Parathyroid adenoma (tissue), 2 donors: ENCODE results near the gene DOCK2.

Experiments used
- H2AFZ ChIP-seq: fragments of 300-600 bp; sonication (generic); one replicate; pipeline ENCODE4 v1.7.0; 2017; ENCODE audit warnings: antibody characterized with exemption, mild to moderate bottlenecking
- H3K27ac ChIP-seq: fragments of 300-600 bp; sonication (generic); one replicate; pipeline ENCODE4 v1.7.0; 2017
- H3K27me3 ChIP-seq: fragments of 300-600 bp; sonication (generic); one replicate; pipeline ENCODE4 v1.7.0; 2017; ENCODE audit warnings: low read length; ENCODE audit not compliant: control insufficient read depth, insufficient read depth
- H3K36me3 ChIP-seq: fragments of 300-600 bp; sonication (generic); one replicate; pipeline ENCODE4 v1.7.0; 2017; ENCODE audit warnings: low read length; ENCODE audit not compliant: control insufficient read depth, insufficient read depth
- H3K4me1 ChIP-seq: fragments of 300-600 bp; sonication (generic); one replicate; pipeline ENCODE4 v1.7.0; 2017; ENCODE audit warnings: control low read depth
- H3K4me2 ChIP-seq: fragments of 300-600 bp; sonication (generic); one replicate; pipeline ENCODE4 v1.7.0; 2017; ENCODE audit warnings: low read length
- H3K4me3 ChIP-seq: fragments of 300-600 bp; sonication (generic); one replicate; pipeline ENCODE4 v1.7.0; 2017; ENCODE audit warnings: low read depth, low read length
- H3K79me2 ChIP-seq: fragments of 300-600 bp; sonication (generic); one replicate; pipeline ENCODE4 v1.7.0; 2017; ENCODE audit warnings: control low read depth
- H3K9ac ChIP-seq: fragments of 300-600 bp; sonication (generic); one replicate; pipeline ENCODE4 v1.7.0; 2017; ENCODE audit warnings: mild to moderate bottlenecking
- H3K9me3 ChIP-seq: fragments of 300-600 bp; sonication (generic); one replicate; pipeline ENCODE4 v1.7.0; 2017; ENCODE audit warnings: low read length; ENCODE audit not compliant: control insufficient read depth
- CTCF ChIP-seq: fragments of 300-600 bp; sonication (generic); IDR thresholded peaks from one replicate; pipeline ENCODE4 v1.7.0; 2017; ENCODE audit warnings: antibody characterized with exemption, mild to moderate bottlenecking
- donor health status: primary hyperparathyroidism.

Gene DOCK2

DNA sequence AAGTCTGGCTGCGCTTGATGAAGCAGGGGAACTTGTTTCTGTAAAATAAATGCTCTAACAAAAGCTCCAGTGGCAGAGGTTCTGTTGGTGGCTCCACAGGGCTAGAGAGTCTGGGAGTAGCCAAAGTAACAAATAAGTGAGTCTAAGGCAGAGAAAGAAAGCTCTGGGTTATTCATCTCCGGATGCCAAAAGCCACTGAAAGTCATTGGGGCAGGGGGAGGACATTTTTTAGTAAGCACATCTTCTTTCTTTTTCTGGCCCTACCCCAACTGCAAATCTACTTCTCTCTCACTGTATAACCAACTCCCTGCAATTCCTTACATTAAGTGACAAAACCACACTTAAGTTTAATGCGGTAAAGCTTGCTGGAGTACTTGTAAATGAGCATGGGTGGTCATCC, 201.6 kb downstream of the DOCK2 start:
- H3K9ac ChIP-seq = no peak overlapping the region
- H3K9me3 ChIP-seq = no peaks in the 10 kb centered on the region
- TF ChIP-seq CTCF = no peak
- no peak overlapping the region for H3K27ac ChIP-seq
- H3K4me1 ChIP-seq = no peaks in the 10 kb centered on the region
- H3K4me3 ChIP-seq = no peak overlapping the region
- H3K79me2 ChIP-seq = no peaks in the 10 kb centered on the region
- H3K36me3 ChIP-seq = no peaks in the 10 kb centered on the region
- H3K4me2 ChIP-seq = no peak overlapping the region
- peak overlapping the region; percentile 15 for H2AFZ ChIP-seq
- no peaks in the 10 kb centered on the region for H3K27me3 ChIP-seq

DNA sequence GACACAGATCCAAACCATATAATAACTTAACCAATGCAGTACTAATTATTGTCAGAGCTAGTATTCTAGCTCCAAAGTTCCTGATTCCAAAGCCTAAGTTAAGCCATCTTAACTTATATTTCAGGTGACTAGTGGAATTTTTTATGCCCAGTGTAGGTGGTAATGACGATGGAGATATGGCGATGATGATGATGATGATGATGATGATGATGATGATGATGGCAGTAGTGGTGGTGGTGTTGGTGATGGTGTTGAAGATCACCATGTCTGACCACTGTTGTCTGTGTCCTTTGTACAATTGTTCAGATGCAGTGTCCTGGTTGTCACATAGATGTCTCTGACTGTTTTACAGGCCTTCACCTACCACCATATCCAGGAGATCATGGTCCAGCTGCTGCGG, 203.3 kb downstream of the DOCK2 start:
- H3K27me3 ChIP-seq = no peaks in the 10 kb centered on the region

DNA sequence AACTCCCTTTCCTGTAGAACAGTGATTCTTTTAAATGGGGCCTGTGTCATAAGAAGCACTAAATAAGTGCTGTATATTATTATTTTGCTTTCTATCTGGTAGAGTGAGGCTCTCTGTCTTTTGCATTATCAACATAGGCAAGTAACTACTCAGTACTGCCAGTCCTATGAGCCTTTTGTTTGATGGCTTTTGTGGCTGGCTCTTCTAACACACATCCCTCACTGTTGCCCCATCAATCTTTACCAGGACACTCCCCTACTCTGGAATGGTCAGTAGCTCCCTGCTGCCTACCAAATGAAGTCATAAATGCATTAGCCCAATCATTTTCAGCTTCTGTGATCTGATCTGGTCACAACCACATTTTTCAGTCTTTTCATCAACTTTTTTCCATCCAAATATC, 205.6 kb downstream of the DOCK2 start:
- Histone ChIP-seq H3K36me3 (no peaks in the 10 kb centered on the region), H3K79me2 (no peaks in the 10 kb centered on the region), H3K27me3 (no peaks in the 10 kb centered on the region), H3K4me2 (no peak overlapping the region), H3K9ac (no peak overlapping the region), H3K4me1 (no peaks in the 10 kb centered on the region), H3K4me3 (no peak overlapping the region), H3K27ac (no peak overlapping the region), H2AFZ (no peak overlapping the region), H3K9me3 (no peaks in the 10 kb centered on the region)
- no peak for TF ChIP-seq CTCF

More for the DNA sequence above, 203.3 kb downstream of the DOCK2 start:
- Histone ChIP-seq H3K4me1 (no peaks in the 10 kb centered on the region), H3K9me3 (no peaks in the 10 kb centered on the region), H2AFZ (no peak overlapping the region), H3K4me2 (no peak overlapping the region), H3K36me3 (no peaks in the 10 kb centered on the region), H3K9ac (no peak overlapping the region), H3K4me3 (no peak overlapping the region), H3K79me2 (no peaks in the 10 kb centered on the region), H3K27ac (no peak overlapping the region)
- TF ChIP-seq CTCF = no peak

DNA sequence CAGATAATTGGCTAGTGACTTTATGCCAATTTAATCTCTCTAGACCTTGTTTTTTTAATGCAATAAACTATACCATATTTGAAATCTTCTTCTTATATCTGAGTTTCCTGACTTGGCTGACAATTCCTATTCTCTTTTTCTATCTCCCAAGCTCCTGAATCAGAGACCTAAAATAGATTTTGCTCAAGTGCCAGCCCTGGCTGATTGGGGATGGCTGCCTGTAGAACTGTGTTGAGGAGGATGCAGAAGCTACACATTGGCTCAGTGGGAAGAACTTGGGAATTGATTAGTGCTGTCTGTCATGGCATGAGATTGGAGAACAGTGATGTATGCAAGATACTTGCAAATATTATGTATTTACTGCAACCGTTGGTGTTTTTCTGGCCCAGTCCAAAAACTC, 210.4 kb downstream of the DOCK2 start:
- Histone ChIP-seq H3K27ac (no peak overlapping the region), H3K36me3 (no peaks in the 10 kb centered on the region), H3K9me3 (no peaks in the 10 kb centered on the region), H3K4me3 (no peak overlapping the region), H3K27me3 (no peaks in the 10 kb centered on the region), H3K4me2 (no peak overlapping the region), H2AFZ (no peak overlapping the region), H3K79me2 (no peaks in the 10 kb centered on the region), H3K4me1 (no peaks in the 10 kb centered on the region), H3K9ac (no peak overlapping the region)
- TF ChIP-seq CTCF = no peak

DNA sequence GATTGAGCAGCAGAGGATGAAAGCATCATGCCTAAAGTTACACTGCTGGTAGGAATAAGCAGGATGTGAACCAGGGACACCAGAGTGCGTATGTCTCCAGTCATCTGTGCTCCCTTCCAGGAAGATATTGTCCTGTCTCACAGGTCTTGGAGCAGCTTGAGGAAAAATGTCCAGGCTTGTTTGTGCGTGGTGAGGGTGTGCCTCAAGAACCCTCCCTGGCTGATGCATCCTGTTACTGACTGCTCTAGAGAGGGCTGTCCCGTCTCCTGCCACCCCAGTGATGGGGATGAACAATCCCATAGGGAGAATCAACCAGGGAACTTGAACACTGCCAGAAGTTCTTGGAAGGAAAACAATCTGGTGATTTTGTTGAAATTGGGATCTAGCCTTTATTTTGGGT, 211.2 kb downstream of the DOCK2 start:
- H3K27me3 ChIP-seq = no peaks in the 10 kb centered on the region
- H3K9me3 ChIP-seq = no peaks in the 10 kb centered on the region
- H3K79me2 ChIP-seq = no peaks in the 10 kb centered on the region

More for the DNA sequence above, 211.2 kb downstream of the DOCK2 start:
- Histone ChIP-seq H2AFZ (no peak overlapping the region), H3K4me2 (no peak overlapping the region), H3K27ac (no peak overlapping the region), H3K36me3 (no peaks in the 10 kb centered on the region), H3K4me1 (no peaks in the 10 kb centered on the region), H3K9ac (no peak overlapping the region), H3K4me3 (no peak overlapping the region)
- no peak for TF ChIP-seq CTCF
